Hepatocyte (in vitro differentiated cells): ENCODE results near the gene ACY1.

Experiments used
- CTCF ChIP-seq: fragments of 200-600 bp; sonication (generic); IDR thresholded peaks from 2 replicates; pipeline ENCODE4 v1.5.1; 2016; ENCODE audit warnings: antibody characterized with exemption, mild to moderate bottlenecking; ENCODE audit not compliant: poor library complexity
- EZH2 ChIP-seq: fragments of 200-600 bp; sonication (generic); IDR thresholded peaks from 2 replicates; pipeline ENCODE4 v1.6.1; 2016; ENCODE audit warnings: antibody characterized with exemption, mild to moderate bottlenecking, borderline replicate concordance
- EZH2phosphoT487 ChIP-seq: fragments of 200-600 bp; sonication (generic); IDR thresholded peaks from one replicate; pipeline ENCODE4 v1.6.1; 2018; ENCODE audit warnings: antibody characterized with exemption, mild to moderate bottlenecking, low read depth, moderate library complexity; ENCODE audit not compliant: unreplicated experiment, severe bottlenecking

DNA sequence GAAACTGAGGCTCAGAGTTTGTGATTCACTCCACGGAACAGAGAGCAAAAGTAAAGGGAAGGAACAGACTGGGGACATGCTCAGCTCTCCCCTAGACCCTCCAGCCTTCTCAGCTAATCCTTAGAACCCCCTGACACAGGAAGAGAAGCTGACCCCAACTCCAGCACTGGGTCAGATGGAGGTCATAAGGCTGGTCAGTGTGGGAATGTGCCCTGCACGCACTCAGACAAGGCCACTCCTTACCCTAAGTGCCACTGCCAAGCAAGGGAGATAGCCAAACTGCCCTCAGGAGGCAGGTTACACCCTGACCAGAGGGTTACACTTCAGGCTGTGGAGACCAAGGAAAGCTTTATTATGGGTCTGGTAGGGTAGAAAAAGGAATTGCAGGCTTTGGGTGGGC, 11.2 kb downstream of the ACY1 start:
- TF ChIP-seq CTCF = no peak
- no peak for TF ChIP-seq EZH2
- TF ChIP-seq EZH2phosphoT487 = no peak
